HG03045 (cell line): ENCODE measurements around the gene SLC6A3.
"Not testable (repeated sequence)": the region's sequence is repeated elsewhere in the genome, so short reads cannot be mapped to it uniquely, and the experiment has no call there.

Experiments used
- ATAC-seq: cut with Tn5 transposase; IDR thresholded peaks from one replicate; pipeline ENCODE4 v1.9.1; 2021; ENCODE audit warnings: mild to moderate bottlenecking, moderate library complexity; ENCODE audit not compliant: unreplicated experiment

The SLC6A3 gene

GRCh38 chr5:1478271-1479035, 33.2 kb upstream of the SLC6A3 start:
- ATAC-seq, result no peak

GRCh38 chr5:1477341-1477740, 32.1 kb upstream of the SLC6A3 start:
- no peak for ATAC-seq

- ATAC-seq, result no peak
Measured at GRCh38 chr5:1476967-1477310, 31.7 kb upstream of the SLC6A3 start.

- ATAC-seq, result no peak
Measured at GRCh38 chr5:1476181-1476966, 31.1 kb upstream of the SLC6A3 start.

GRCh38 chr5:1475544-1475900, 30.3 kb upstream of the SLC6A3 start:
- not testable (repeated sequence) for ATAC-seq

GRCh38 chr5:1474866-1475543, 29.8 kb upstream of the SLC6A3 start:
- no peak for ATAC-seq

- ATAC-seq, result no peak
Measured at GRCh38 chr5:1474183-1474839, 29.1 kb upstream of the SLC6A3 start.

- ATAC-seq, result no peak
Measured at GRCh38 chr5:1473746-1474145, 28.5 kb upstream of the SLC6A3 start.

GRCh38 chr5:1472964-1473628, 27.9 kb upstream of the SLC6A3 start:
- ATAC-seq, result no peak

GRCh38 chr5:1471997-1472963, 27.0 kb upstream of the SLC6A3 start:
- ATAC-seq, result no peak

- ATAC-seq, result no peak
Measured at GRCh38 chr5:1471240-1471853, 26.1 kb upstream of the SLC6A3 start.

GRCh38 chr5:1470762-1471211, 25.5 kb upstream of the SLC6A3 start:
- no peak for ATAC-seq

- ATAC-seq, result no peak
Measured at GRCh38 chr5:1468629-1469527, 23.6 kb upstream of the SLC6A3 start.

- ATAC-seq, result no peak
Measured at GRCh38 chr5:1468247-1468612, 23.0 kb upstream of the SLC6A3 start.

GRCh38 chr5:1467341-1468246, 22.4 kb upstream of the SLC6A3 start:
- no peak for ATAC-seq

- no peak for ATAC-seq
Measured at GRCh38 chr5:1466631-1467265, 21.5 kb upstream of the SLC6A3 start.
